Nephron progenitor cell (in vitro differentiated cells): Measurements from ENCODE around the gene HOXD13.

Source experiments
- DNase-seq: peaks from one replicate; pipeline ENCODE4 v3.0.0; 2021
- H3K27ac Mint-ChIP-seq: 2 replicates; pipeline ENCODE4 v1.8.0; 2021; ENCODE audit warnings: mild to moderate bottlenecking, moderate library complexity, mixed read lengths
- H3K27me3 Mint-ChIP-seq: 2 replicates; pipeline ENCODE4 v1.8.0; 2021; ENCODE audit warnings: mild to moderate bottlenecking, low read depth, mixed read lengths; ENCODE audit not compliant: poor library complexity
- H3K36me3 Mint-ChIP-seq: 2 replicates; pipeline ENCODE4 v1.8.0; 2021; ENCODE audit warnings: low read depth, mixed read lengths
- H3K4me1 Mint-ChIP-seq: 2 replicates; pipeline ENCODE4 v1.8.0; 2021; ENCODE audit warnings: mixed read lengths
- H3K4me3 Mint-ChIP-seq: 2 replicates; pipeline ENCODE4 v1.8.0; 2021; ENCODE audit warnings: mild to moderate bottlenecking, moderate library complexity, mixed read lengths
- H3K9me3 Mint-ChIP-seq: 2 replicates; pipeline ENCODE4 v1.8.0; 2021; ENCODE audit warnings: mild to moderate bottlenecking, moderate library complexity, mixed read lengths
- CTCF ChIP-seq: fragments of 200-600 bp; sonication (generic); IDR thresholded peaks from 2 replicates; pipeline ENCODE4 v1.5.0; 2021; ENCODE audit warnings: antibody characterized with exemption

HOXD13 gene

DNA sequence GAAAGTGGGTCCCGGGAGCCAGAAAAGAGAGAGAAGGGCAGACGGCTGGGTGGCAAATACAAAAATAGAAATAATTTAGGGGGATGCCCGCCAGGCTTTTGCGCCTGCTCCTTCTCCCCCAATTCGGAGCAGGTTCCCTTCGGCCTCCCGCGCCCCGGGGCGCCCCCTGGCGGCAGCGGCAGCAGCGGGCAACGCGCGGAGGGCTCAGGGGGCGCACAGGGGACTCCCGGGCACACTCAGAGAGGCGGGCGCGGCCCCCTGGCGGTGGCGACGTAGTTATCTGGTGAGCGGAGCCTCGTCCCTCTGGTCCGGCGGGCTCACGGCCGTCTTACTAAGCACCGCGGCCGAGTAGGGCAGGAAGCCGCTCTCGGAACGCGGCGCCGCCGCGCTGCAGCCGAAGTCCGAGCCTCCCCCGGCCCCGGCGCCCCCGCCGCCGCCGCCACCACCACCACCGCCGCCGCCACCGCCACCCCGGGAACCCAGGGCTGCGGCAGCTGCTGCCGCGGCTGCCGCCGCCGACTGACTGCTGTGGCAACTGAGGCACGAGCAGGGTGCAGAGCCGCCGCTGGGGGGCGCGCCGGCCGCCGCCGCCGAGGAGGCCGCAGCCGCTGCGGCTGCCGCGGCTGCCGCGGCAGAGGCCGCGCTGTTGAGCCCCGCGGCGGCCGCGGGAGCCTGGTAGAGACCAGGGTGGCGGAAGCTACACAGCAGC is 12.5 kb upstream of the HOXD13 start:
- Mint-ChIP-seq H3K9me3 (peaks cover 10% of the 10 kb centered on the region), H3K4me3 (peak overlapping the region; percentile 66), H3K4me1 (peaks cover 29% of the 10 kb centered on the region), H3K27ac (no peak overlapping the region), H3K27me3 (peaks cover 99% of the 10 kb centered on the region), H3K36me3 (no peaks in the 10 kb centered on the region)
- peak; percentile 85 for DNase-seq
- peak; percentile 96 for TF ChIP-seq CTCF

- H3K27me3 Mint-ChIP-seq, result peaks cover 99% of the 10 kb centered on the region
- H3K9me3 Mint-ChIP-seq, result peaks cover 10% of the 10 kb centered on the region
- peaks cover 25% of the 10 kb centered on the region for H3K4me1 Mint-ChIP-seq
- TF ChIP-seq CTCF, result no peak
- DNase-seq, result peak; percentile 53
- no peak overlapping the region for H3K27ac Mint-ChIP-seq
- H3K36me3 Mint-ChIP-seq, result no peaks in the 10 kb centered on the region
- peak overlapping the region; percentile 65 for H3K4me3 Mint-ChIP-seq
Measured at GRCh38 chr2:176080540-176081375, 11.8 kb upstream of the HOXD13 start.

- H3K27me3 Mint-ChIP-seq, result peaks cover 99% of the 10 kb centered on the region
- no peaks in the 10 kb centered on the region for H3K36me3 Mint-ChIP-seq
- no peak overlapping the region for H3K27ac Mint-ChIP-seq
- DNase-seq, result no peak
- no peak for TF ChIP-seq CTCF
- peaks cover 10% of the 10 kb centered on the region for H3K9me3 Mint-ChIP-seq
- peak overlapping the region; percentile 49 for H3K4me3 Mint-ChIP-seq
- H3K4me1 Mint-ChIP-seq, result peaks cover 25% of the 10 kb centered on the region
Measured at GRCh38 chr2:176081376-176081836, 11.1 kb upstream of the HOXD13 start.

DNA sequence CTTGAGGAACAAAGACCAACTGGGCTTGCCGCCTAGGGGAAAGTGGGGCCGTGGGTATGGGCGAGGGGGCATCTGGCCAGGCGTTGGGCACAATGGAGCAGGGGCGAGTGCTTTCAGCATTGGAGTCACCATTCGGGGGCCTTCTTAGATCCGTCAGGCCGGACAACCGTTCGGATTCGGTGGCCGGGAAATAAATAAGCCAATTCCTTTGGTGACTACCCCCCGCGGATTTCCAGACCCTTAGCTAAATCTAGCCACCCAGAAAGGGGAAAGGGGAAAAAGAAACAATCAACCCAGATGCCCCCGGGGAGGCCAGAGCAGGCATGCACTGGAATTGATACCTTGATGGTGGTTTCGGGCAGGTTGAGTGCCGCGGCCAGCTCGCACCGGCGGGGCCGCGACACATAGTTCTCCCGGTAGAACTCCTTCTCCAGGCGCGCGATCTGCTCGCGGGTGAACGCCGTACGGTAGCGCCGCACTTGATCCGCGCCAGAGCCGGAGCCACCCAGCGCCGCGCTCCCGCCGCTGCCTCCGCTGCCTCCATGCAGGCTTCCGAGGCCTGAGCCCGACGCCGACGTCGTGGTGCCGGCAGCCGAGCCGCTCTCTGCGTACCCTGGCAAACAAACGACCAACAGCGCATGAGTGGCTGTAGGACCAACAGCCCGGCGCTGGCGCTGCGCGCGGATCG is 10.5 kb upstream of the HOXD13 start:
- Mint-ChIP-seq H3K4me1 (peaks cover 25% of the 10 kb centered on the region), H3K4me3 (no peak overlapping the region), H3K27me3 (peaks cover 99% of the 10 kb centered on the region), H3K9me3 (peaks cover 12% of the 10 kb centered on the region), H3K27ac (no peak overlapping the region), H3K36me3 (no peaks in the 10 kb centered on the region)
- peak; percentile 65 for DNase-seq
- no peak for TF ChIP-seq CTCF

GRCh38 chr2:176082525-176082823 is 10.0 kb upstream of the HOXD13 start:
- DNase-seq, result no peak
- Mint-ChIP-seq H3K4me1 (peaks cover 25% of the 10 kb centered on the region), H3K27me3 (peaks cover 99% of the 10 kb centered on the region), H3K27ac (no peak overlapping the region), H3K4me3 (no peak overlapping the region), H3K9me3 (peaks cover 17% of the 10 kb centered on the region), H3K36me3 (no peaks in the 10 kb centered on the region)
- no peak for TF ChIP-seq CTCF
